AG09309 (cell line): ENCODE results near the gene KIAA1755.

Experiments
- DNase-seq: peaks from one replicate; pipeline ENCODE4 v3.0.0-alpha.2; 2010; ENCODE audit warnings: low read depth
- H3K4me3 ChIP-seq: 2 replicates; pipeline ENCODE4 v1.5.1; 2011; ENCODE audit warnings: mild to moderate bottlenecking, low read depth, low read length, moderate library complexity; ENCODE audit not compliant: control insufficient read depth
- TF ChIP-seq, protein P1 (sequence below): IDR thresholded peaks from 2 replicates; pipeline ENCODE4 v1.5.1; 2011; ENCODE audit warnings: mild to moderate bottlenecking, low read depth, low read length, inconsistent platforms; ENCODE audit not compliant: insufficient read depth, control insufficient read depth; ENCODE audit errors: missing control alignments

KIAA1755 gene

DNA sequence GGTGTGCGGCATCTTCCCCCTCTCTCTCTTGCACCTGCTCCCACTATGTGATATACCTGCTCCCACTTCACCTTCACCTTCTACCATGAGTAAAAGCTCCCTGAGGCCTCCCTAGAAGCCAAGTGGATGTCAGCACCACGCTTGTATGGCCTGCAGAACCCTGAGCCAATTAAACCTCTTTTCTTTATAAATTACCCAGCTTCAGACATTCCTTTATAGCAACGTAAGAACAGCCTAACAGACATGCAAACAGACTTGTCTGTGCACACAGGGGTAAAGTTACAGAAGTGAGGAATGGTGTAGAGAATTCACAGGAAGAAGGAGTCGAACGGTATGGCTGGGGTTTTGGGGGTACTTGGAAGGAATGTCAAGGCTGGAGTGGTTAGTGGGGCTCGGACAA is 80.7 kb downstream of the KIAA1755 start:
- TF ChIP-seq, protein P1, sequence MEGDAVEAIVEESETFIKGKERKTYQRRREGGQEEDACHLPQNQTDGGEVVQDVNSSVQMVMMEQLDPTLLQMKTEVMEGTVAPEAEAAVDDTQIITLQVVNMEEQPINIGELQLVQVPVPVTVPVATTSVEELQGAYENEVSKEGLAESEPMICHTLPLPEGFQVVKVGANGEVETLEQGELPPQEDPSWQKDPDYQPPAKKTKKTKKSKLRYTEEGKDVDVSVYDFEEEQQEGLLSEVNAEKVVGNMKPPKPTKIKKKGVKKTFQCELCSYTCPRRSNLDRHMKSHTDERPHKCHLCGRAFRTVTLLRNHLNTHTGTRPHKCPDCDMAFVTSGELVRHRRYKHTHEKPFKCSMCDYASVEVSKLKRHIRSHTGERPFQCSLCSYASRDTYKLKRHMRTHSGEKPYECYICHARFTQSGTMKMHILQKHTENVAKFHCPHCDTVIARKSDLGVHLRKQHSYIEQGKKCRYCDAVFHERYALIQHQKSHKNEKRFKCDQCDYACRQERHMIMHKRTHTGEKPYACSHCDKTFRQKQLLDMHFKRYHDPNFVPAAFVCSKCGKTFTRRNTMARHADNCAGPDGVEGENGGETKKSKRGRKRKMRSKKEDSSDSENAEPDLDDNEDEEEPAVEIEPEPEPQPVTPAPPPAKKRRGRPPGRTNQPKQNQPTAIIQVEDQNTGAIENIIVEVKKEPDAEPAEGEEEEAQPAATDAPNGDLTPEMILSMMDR = no peak

GRCh38 chr20:38178581-38178980 is 82.0 kb downstream of the KIAA1755 start:
- no peak overlapping the region for H3K4me3 ChIP-seq
- TF ChIP-seq, protein P1 = no peak
- DNase-seq = no peak

More for the DNA sequence above, 80.7 kb downstream of the KIAA1755 start:
- no peak overlapping the region for H3K4me3 ChIP-seq
- no peak for DNase-seq

GRCh38 chr20:38178065-38178491 is 82.5 kb downstream of the KIAA1755 start:
- no peak for DNase-seq
- H3K4me3 ChIP-seq = no peak overlapping the region
- TF ChIP-seq, protein P1 = no peak

DNA sequence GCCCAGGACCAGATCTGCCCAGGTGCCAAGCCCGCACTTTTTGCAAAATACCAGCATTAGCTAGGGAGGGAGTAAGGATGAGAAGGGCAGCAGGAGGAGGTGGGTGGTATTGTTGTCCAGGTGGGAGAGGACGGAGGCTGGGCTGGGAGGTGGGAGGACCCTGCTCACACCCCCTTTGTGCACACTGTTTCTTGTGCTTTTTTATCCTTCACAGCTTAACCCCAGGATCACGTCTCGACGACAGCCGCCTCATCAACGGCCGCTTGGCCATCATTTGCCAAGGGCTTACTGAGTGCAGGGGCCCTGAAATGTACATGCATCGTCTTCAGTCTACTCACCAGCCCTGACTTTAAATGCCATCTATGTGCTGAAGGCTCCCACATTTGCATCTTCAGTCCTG is 83.3 kb downstream of the KIAA1755 start:
- no peak for DNase-seq
- no peak overlapping the region for H3K4me3 ChIP-seq

DNA sequence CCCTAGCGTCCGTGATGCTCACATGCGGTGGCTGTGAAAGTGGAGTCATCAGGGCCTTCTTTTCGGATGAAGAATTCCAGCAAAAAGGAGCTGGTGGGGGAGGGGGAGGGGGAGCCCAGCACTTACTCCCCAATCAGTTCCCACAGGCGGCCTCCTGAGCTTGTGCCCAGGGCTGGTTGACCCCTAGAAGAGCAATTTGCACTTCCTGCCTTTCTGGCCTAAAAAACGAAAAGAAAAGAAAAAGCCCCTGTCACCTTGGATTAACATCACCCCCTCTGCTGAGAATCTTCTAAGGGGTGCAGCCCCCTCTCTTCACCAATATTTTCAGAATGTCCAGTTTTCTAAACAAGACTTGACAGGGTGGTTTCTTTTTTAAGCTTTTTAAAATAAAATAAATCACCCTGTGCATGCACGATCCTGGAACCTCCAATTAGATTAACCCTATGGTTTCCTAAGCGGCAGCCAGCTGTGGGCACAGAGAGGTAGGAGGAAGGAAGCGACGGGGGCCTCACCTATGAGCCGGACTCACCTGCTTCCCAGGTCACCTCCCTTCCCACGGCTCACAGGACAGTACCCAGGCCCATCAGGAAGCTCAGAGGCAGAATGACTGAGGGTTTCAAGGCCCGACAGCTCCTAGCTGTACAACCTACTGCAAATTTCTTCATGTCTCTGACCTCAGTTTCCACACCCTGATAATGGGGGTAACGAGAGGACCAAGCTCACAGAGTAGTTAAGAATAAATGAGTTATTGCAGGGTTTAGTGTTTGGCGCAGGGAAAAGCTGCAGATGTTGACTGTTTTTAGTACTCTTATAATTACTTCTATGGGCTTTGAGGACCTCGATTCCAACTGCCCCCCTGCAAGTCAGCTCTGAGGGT is 85.0 kb downstream of the KIAA1755 start:
- TF ChIP-seq, protein P1 = no peak
- no peak for DNase-seq
- no peak overlapping the region for H3K4me3 ChIP-seq

More for the DNA sequence above, 83.3 kb downstream of the KIAA1755 start:
- TF ChIP-seq, protein P1 = no peak

- TF ChIP-seq, protein P1 = peak; percentile 18
- DNase-seq = peak; percentile 74
- H3K4me3 ChIP-seq = no peak overlapping the region
Measured at GRCh38 chr20:38173237-38174156, 87.0 kb downstream of the KIAA1755 start.
